SH-SY5Y (cell line): ENCODE measurements around the gene PLEKHG4.

ENCODE experiments used
- GATA2 ChIP-seq: IDR thresholded peaks from 2 replicates; pipeline ENCODE4 v1.6.1; 2011; ENCODE audit warnings: mild to moderate bottlenecking, low read depth, low read length
- GATA3 ChIP-seq: IDR thresholded peaks from 2 replicates; pipeline ENCODE4 v1.6.1; 2011; ENCODE audit warnings: low read depth, mild to moderate bottlenecking, low read length, moderate library complexity

GRCh38 chr16:67298277-67298676, 18.9 kb downstream of the PLEKHG4 start:
- TF ChIP-seq GATA2 (no peak), GATA3 (no peak)
